Keratinocyte (primary cell): ENCODE data around the gene DIO3. TPM values are rescaled to one million over a fixed set of nuclear protein-coding genes. Genes with fewer than 3 reads are reported as not detected.

Experiments
- DNase-seq: peaks from one replicate; pipeline ENCODE4 v3.0.0-alpha.2; 2011; ENCODE audit warnings: low read depth, missing footprints, low spot score
- FAIRE-seq: peaks from 2 replicates; lab custom pipeline; 2011; peaks lifted over from hg19 to GRCh38; lab: Jason Lieb, UNC
- H2AFZ ChIP-seq: 2 replicates; pipeline ENCODE4 v1.6.0; 2012; ENCODE audit warnings: low read length, control low read depth, inconsistent platforms; ENCODE audit not compliant: control insufficient read depth
- H3K27ac ChIP-seq: 2 replicates; pipeline ENCODE4 v1.5.1; 2011; ENCODE audit warnings: low read length; ENCODE audit not compliant: control insufficient read depth, insufficient read depth
- H3K27me3 ChIP-seq: 3 replicates; pipeline ENCODE4 v1.6.0; 2011; ENCODE audit warnings: low read length; ENCODE audit not compliant: control insufficient read depth, insufficient read depth; ENCODE audit errors: extremely low read depth
- H3K36me3 ChIP-seq, 2 experiments: 2 replicates in 1 of 2; 3 replicates in 1 of 2; pipeline ENCODE4 v1.5.1; 2011; ENCODE audit warnings: low read length in 2 of 2, mild to moderate bottlenecking in 1 of 2; ENCODE audit not compliant: control insufficient read depth in 2 of 2, insufficient read depth in 2 of 2; ENCODE audit errors: extremely low read depth in 1 of 2
- H3K4me1 ChIP-seq: 3 replicates; pipeline ENCODE4 v1.5.1; 2011; ENCODE audit warnings: low read length; ENCODE audit not compliant: control insufficient read depth, insufficient read depth; ENCODE audit errors: extremely low read depth
- H3K4me2 ChIP-seq: 3 replicates; pipeline ENCODE4 v1.6.0; 2011; ENCODE audit warnings: low read depth, low read length; ENCODE audit not compliant: control insufficient read depth, insufficient read depth; ENCODE audit errors: extremely low read depth
- H3K4me3 ChIP-seq, 3 experiments: fragments of 200-600 bp in 1 of 3; sonication (generic) in 1 of 3; 2 replicates in 2 of 3; 3 replicates in 1 of 3; pipeline ENCODE4 v1.5.1; 2011 to 2016; ENCODE audit warnings: low read length in 3 of 3, mild to moderate bottlenecking in 3 of 3, control low read depth in 2 of 3, inconsistent platforms in 1 of 3, low read depth in 1 of 3, mixed read lengths in 1 of 3, mixed run types in 1 of 3, moderate library complexity in 1 of 3; ENCODE audit not compliant: control insufficient read depth in 2 of 3, insufficient read depth in 2 of 3; ENCODE audit errors: extremely low read depth in 1 of 3
- H3K79me2 ChIP-seq: 2 replicates; pipeline ENCODE4 v1.6.0; 2012; ENCODE audit warnings: low read length; ENCODE audit not compliant: control insufficient read depth, insufficient read depth
- H3K9ac ChIP-seq: 3 replicates; pipeline ENCODE4 v1.6.0; 2011; ENCODE audit warnings: low read length; ENCODE audit not compliant: control insufficient read depth, insufficient read depth; ENCODE audit errors: extremely low read depth
- H3K9me1 ChIP-seq: 3 replicates; pipeline ENCODE4 v1.6.0; 2011; ENCODE audit warnings: low read length; ENCODE audit not compliant: control insufficient read depth, insufficient read depth; ENCODE audit errors: extremely low read depth
- H3K9me3 ChIP-seq: 2 replicates; pipeline ENCODE4 v1.5.1; 2012; ENCODE audit warnings: low read depth, low read length; ENCODE audit not compliant: control insufficient read depth
- H4K20me1 ChIP-seq: 3 replicates; pipeline ENCODE4 v1.6.0; 2011; ENCODE audit warnings: low read length; ENCODE audit not compliant: control insufficient read depth, insufficient read depth; ENCODE audit errors: extremely low read depth
- CTCF ChIP-seq, 3 experiments: IDR thresholded peaks in 1 of 3; conservative IDR thresholded peaks in 1 of 3; optimal IDR thresholded peaks in 1 of 3; 2 replicates in 2 of 3; 3 replicates in 1 of 3; pipeline versions ENCODE3 to v1.5.1; 2011; ENCODE audit warnings: low read length in 3 of 3, mild to moderate bottlenecking in 3 of 3, moderate library complexity in 2 of 3, control low read depth in 1 of 3, inconsistent platforms in 1 of 3; ENCODE audit not compliant: insufficient read depth in 2 of 3; ENCODE audit errors: extremely low read depth in 1 of 3
- EZH2 ChIP-seq: IDR thresholded peaks from one replicate; pipeline ENCODE4 v1.6.1; 2012; ENCODE audit warnings: inconsistent platforms, mild to moderate bottlenecking, low read length, moderate library complexity
- dilution Hi-C: fragments of 300-500 bp; cut with MboI; formaldehyde crosslinking; loops from one replicate; pipeline ENCODE4 v1.7.0; 2020; ENCODE audit warnings: low sequenced_read_pairs; ENCODE audit not compliant: extremely low pct_ligation_motif_present
- polyA plus RNA-seq, 5 experiments: library from polyadenylated mRNA; depleted of rRNA in 3 of 5; stranded (reverse) in 3 of 5; stranded (forward) in 1 of 5; unstranded in 1 of 5; fragments of >200 nt; gene quantifications; 1 replicate in 1 of 5; 2 replicates in 3 of 5; 3 replicates in 1 of 5; pipeline versions ENCODE4 v1.2.1 to v1.2.3, GENCODE V29; 2011 to 2012; ENCODE audit warnings: missing spikeins in 2 of 5, low read depth in 1 of 5, low replicate concordance in 1 of 5

Gene DIO3
- polyA plus RNA-seq, 1 donor (not counting 4 experiments of a cell fraction or from before 2014, with no cell fraction given): not detected

GRCh38 chr14:101546706-101547105 is 14.6 kb upstream of the DIO3 start:
- Histone ChIP-seq H3K27ac (no peak overlapping the region), H3K79me2 (no peaks in the 10 kb centered on the region), H3K9ac (no peak overlapping the region), H3K9me3 (peaks cover 3% of the 10 kb centered on the region), H3K4me2 (no peak overlapping the region), H3K4me1 (no peaks in the 10 kb centered on the region), H2AFZ (no peak overlapping the region), H4K20me1 (no peaks in the 10 kb centered on the region), H3K9me1 (no peaks in the 10 kb centered on the region), H3K27me3 (no peaks in the 10 kb centered on the region), H3K4me3 (no peak overlapping the region), H3K36me3 (no peaks in the 10 kb centered on the region)
- dilution Hi-C loops: no loop called here
- DNase-seq (no peak), FAIRE-seq (no peak)
- TF ChIP-seq CTCF (optimal IDR thresholded peaks at IDR 0.05 in 1 of 3, IDR thresholded peaks at IDR 0.05 in 1 of 3, conservative IDR thresholded peaks at IDR 0.05 in 1 of 3; ENCODE audit: extremely low read depth in 1 of 3, insufficient read depth in 2 of 3, low read length in 3 of 3) (no peak), EZH2 (no peak)

DNA sequence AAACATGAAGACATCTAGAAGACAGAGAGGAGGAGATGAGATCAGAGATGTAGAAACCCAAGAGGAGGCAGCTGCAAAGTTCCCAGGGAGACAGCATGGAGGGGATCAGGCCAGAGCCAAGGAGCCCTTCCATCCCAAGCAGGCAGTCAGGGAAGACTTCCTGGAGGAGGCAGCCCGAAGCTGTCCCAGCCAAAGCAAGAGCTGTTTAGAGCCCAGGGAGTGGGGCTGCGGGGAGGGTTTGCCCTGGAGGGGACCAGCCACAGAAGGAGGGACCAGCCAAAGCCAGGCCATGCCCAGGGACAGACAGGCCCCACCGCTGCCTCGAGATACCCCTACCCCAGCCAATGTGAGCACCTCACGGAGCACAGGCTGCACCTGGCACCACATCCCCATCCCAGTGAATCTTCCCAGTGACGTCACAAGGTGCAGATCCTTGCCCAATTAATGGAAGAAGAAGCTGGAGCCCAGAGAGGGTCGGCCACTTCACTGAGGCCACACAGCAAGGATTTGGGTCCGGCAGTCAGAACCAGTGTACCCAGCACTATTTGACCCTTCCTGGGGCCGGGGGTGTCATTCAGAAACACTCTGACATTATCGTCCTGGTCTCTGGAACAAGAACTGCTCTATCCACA is 14.1 kb upstream of the DIO3 start:
- dilution Hi-C loops: no loop called here
- Histone ChIP-seq H3K27me3 (no peaks in the 10 kb centered on the region), H3K4me2 (no peak overlapping the region), H3K9ac (no peak overlapping the region), H4K20me1 (no peaks in the 10 kb centered on the region), H3K36me3 (no peaks in the 10 kb centered on the region), H3K79me2 (no peaks in the 10 kb centered on the region), H3K27ac (no peak overlapping the region), H3K4me1 (no peaks in the 10 kb centered on the region), H3K9me3 (peaks cover 3% of the 10 kb centered on the region), H3K4me3 (no peak overlapping the region), H3K9me1 (no peaks in the 10 kb centered on the region), H2AFZ (no peak overlapping the region)
- DNase-seq (no peak), FAIRE-seq (no peak)
- TF ChIP-seq CTCF (optimal IDR thresholded peaks at IDR 0.05 in 1 of 3, IDR thresholded peaks at IDR 0.05 in 1 of 3, conservative IDR thresholded peaks at IDR 0.05 in 1 of 3; ENCODE audit: extremely low read depth in 1 of 3, insufficient read depth in 2 of 3, low read length in 3 of 3) (no peak), EZH2 (no peak)
